ENCODE measurements around the gene NCOA3. TPM values are rescaled to one million over a fixed set of nuclear protein-coding genes. Genes with fewer than 3 reads are reported as not detected.

The NCOA3 gene
- total RNA-seq, 1 donor from 2014 or later, result 25.5 TPM

GRCh38 chr20:47647994-47648393, 146.3 kb downstream of the NCOA3 start:
- FAIRE-seq (no peak), DNase-seq (ENCODE audit: low read depth) (no peak)
- Histone ChIP-seq H3K27me3 (ENCODE audit: control insufficient read depth, insufficient read depth, low read length) (no peaks in the 10 kb centered on the region), H3K4me3 (ENCODE audit: low read depth, low read length) (no peak overlapping the region), H3K36me3 (ENCODE audit: control insufficient read depth, insufficient read depth, low read length) (peaks cover 21% of the 10 kb centered on the region)
- TF ChIP-seq, protein P1, sequence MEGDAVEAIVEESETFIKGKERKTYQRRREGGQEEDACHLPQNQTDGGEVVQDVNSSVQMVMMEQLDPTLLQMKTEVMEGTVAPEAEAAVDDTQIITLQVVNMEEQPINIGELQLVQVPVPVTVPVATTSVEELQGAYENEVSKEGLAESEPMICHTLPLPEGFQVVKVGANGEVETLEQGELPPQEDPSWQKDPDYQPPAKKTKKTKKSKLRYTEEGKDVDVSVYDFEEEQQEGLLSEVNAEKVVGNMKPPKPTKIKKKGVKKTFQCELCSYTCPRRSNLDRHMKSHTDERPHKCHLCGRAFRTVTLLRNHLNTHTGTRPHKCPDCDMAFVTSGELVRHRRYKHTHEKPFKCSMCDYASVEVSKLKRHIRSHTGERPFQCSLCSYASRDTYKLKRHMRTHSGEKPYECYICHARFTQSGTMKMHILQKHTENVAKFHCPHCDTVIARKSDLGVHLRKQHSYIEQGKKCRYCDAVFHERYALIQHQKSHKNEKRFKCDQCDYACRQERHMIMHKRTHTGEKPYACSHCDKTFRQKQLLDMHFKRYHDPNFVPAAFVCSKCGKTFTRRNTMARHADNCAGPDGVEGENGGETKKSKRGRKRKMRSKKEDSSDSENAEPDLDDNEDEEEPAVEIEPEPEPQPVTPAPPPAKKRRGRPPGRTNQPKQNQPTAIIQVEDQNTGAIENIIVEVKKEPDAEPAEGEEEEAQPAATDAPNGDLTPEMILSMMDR (IDR thresholded peaks at IDR 0.05; ENCODE audit: insufficient read depth, low read length, severe bottlenecking), result no peak

GRCh38 chr20:47648943-47649342, 147.3 kb downstream of the NCOA3 start:
- FAIRE-seq (no peak), DNase-seq (ENCODE audit: low read depth) (no peak)
- H3K36me3 ChIP-seq (ENCODE audit: control insufficient read depth, insufficient read depth, low read length), result peaks cover 19% of the 10 kb centered on the region
- no peak overlapping the region for H3K4me3 ChIP-seq (ENCODE audit: low read depth, low read length)
- TF ChIP-seq, protein P1 (IDR thresholded peaks at IDR 0.05; ENCODE audit: insufficient read depth, low read length, severe bottlenecking), result no peak
- no peaks in the 10 kb centered on the region for H3K27me3 ChIP-seq (ENCODE audit: control insufficient read depth, insufficient read depth, low read length)

- no peaks in the 10 kb centered on the region for H3K27me3 ChIP-seq (ENCODE audit: control insufficient read depth, insufficient read depth, low read length)
- no peak for FAIRE-seq
- TF ChIP-seq, protein P1 (IDR thresholded peaks at IDR 0.05; ENCODE audit: insufficient read depth, low read length, severe bottlenecking), result no peak
- peaks cover 18% of the 10 kb centered on the region for H3K36me3 ChIP-seq (ENCODE audit: control insufficient read depth, insufficient read depth, low read length)
- DNase-seq (ENCODE audit: low read depth), result no peak
- no peak overlapping the region for H3K4me3 ChIP-seq (ENCODE audit: low read depth, low read length)
These were observed 150.6 kb downstream of the NCOA3 start for GRCh38 chr20:47652301-47652700.

DNA sequence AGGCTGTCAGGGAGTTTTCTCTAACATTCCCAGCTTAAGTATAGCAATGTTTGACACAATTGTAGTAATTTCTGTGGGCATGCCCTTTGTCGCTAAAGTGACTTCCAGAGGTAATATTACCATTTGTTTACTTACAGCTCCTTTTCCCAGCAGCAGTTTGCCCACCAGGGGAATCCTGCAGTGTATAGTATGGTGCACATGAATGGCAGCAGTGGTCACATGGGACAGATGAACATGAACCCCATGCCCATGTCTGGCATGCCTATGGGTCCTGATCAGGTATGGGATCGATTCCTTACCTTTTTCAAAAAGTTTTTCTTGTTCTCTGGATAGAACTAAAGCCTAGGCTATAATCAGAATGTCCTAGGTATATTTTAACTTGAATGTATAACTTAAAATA, 151.1 kb downstream of the NCOA3 start:
- TF ChIP-seq, protein P1 (IDR thresholded peaks at IDR 0.05; ENCODE audit: insufficient read depth, low read length, severe bottlenecking), result no peak
- no peak for DNase-seq (ENCODE audit: low read depth)
- Histone ChIP-seq H3K36me3 (ENCODE audit: control insufficient read depth, insufficient read depth, low read length) (peaks cover 18% of the 10 kb centered on the region), H3K4me3 (ENCODE audit: low read depth, low read length) (no peak overlapping the region), H3K27me3 (ENCODE audit: control insufficient read depth, insufficient read depth, low read length) (no peaks in the 10 kb centered on the region)
- FAIRE-seq, result no peak

DNA sequence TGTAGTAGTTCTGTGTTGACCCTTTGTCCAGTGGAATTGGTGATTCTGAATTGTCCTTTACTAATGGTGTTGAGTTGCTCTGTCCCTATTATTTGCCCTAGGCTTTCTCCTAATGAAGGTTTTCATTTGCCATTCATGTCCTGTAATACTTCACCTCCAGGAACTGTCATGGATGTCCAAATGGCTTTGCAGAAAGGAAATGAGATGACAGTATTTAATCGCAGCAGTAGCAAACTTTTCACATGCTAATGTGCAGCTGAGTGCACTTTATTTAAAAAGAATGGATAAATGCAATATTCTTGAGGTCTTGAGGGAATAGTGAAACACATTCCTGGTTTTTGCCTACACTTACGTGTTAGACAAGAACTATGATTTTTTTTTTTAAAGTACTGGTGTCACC, 152.2 kb downstream of the NCOA3 start:
- peaks cover 15% of the 10 kb centered on the region for H3K36me3 ChIP-seq (ENCODE audit: control insufficient read depth, insufficient read depth, low read length)
- H3K27me3 ChIP-seq (ENCODE audit: control insufficient read depth, insufficient read depth, low read length), result no peaks in the 10 kb centered on the region
- DNase-seq (ENCODE audit: low read depth), result no peak
- no peak for FAIRE-seq
- H3K4me3 ChIP-seq (ENCODE audit: low read depth, low read length), result no peak overlapping the region
- TF ChIP-seq, protein P1 (IDR thresholded peaks at IDR 0.05; ENCODE audit: insufficient read depth, low read length, severe bottlenecking), result no peak

- no peak for FAIRE-seq
- Histone ChIP-seq H3K36me3 (ENCODE audit: control insufficient read depth, insufficient read depth, low read length) (peaks cover 14% of the 10 kb centered on the region), H3K4me3 (ENCODE audit: low read depth, low read length) (no peak overlapping the region), H3K27me3 (ENCODE audit: control insufficient read depth, insufficient read depth, low read length) (no peaks in the 10 kb centered on the region)
- TF ChIP-seq, protein P1 (IDR thresholded peaks at IDR 0.05; ENCODE audit: insufficient read depth, low read length, severe bottlenecking), result no peak
- no peak for DNase-seq (ENCODE audit: low read depth)
These were observed 152.7 kb downstream of the NCOA3 start for GRCh38 chr20:47654370-47654769.

Measured in bronchial epithelial cell (primary cell).